Dedifferentiated amniotic fluid mesenchymal stem cell (primary cell): ENCODE results near the gene SLC51A.
"Not testable (repeated sequence)": the region's sequence is repeated elsewhere in the genome, so short reads cannot be mapped to it uniquely, and the experiment has no call there.

Experiments
- DNase-seq: peaks from one replicate; pipeline ENCODE4 v3.0.0-alpha.2; 2016; ENCODE audit errors: extremely low spot score

The SLC51A gene

DNA sequence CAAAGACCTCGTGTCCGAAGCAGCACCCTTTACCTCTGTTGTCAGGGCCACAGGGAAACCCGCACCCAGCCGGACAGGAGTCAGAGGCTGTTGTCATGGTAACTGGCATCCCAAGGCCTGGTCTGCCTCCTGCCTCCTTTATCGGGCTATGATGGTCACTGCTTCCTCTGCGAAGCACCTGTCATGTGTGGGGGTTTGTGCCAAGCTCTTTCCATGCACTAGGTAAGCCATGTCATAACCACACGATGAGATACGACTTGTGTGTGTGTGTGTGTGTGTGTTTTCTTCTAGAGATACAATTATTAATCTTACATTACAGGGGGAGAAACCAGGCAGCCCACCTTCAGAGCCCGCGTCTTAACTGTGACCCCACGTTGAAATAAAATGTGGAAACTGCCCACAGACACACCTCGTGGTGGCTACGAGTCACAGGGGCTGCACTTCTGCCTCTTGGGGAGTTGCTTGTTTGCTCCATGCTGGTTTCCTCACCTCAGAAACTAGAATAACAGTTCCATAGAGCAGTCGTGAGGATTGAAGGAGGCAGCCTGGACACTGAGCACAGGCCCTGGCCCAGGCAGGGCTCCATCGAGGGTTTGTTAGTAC lies 23.1 kb upstream of the SLC51A start:
- no peak for DNase-seq

DNA sequence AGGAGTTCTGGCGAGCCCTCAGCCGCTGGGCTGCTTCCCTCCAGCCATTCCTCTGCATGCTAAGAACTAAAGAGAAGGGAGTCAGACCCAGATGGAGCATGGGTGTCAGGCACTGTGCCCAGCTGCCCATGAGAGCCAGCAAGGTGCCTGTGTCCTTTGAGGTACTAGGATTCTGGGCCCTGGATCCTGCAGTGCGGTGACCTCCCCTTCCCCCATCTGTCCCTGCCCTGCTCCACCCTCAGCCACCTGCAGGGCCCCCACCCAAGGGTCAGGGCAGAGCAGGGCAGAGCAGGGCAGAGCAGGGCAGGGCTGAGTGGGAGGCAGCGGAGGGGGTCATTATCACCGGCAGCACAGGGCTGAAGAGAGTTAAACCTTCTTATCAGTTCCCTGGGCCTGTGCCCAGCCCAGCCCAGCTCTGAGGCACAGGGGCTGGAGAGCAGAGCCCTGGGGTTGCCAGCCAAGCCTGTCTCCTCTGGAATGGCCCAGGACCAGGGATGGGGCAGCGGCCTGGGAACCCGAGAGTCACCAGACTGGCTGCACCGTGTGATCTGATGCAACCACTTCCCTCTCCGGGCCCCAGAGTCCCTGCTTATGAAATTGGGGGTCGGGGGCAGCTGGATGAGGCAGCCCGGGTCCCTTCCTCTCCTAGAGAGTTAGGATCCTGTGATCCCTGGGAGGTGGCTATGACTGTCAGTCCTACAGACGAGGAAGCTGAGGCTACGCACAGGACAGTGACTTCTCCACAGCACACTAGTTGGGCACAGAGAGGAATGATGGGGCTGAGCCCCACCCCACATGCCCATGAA lies 22.4 kb upstream of the SLC51A start:
- DNase-seq, result no peak

DNA sequence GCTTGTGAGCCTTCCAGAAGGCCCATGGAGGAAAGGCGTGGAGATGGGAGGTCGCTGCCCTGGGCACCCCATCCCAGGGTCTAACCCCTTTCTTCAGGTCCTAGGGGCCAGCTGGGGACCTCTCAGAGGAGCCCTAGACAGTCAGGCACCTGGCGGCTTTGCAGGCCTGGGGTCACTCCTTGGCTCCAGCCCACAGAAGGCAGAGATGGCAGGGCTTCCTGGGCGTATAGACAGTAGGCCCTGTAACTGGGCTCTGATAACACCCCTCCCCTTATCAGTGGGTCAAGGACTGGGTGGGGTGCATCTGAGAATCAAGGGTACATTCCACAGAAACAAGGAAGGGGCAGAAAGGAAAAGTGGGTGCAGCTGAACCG lies 21.8 kb upstream of the SLC51A start:
- no peak for DNase-seq

DNA sequence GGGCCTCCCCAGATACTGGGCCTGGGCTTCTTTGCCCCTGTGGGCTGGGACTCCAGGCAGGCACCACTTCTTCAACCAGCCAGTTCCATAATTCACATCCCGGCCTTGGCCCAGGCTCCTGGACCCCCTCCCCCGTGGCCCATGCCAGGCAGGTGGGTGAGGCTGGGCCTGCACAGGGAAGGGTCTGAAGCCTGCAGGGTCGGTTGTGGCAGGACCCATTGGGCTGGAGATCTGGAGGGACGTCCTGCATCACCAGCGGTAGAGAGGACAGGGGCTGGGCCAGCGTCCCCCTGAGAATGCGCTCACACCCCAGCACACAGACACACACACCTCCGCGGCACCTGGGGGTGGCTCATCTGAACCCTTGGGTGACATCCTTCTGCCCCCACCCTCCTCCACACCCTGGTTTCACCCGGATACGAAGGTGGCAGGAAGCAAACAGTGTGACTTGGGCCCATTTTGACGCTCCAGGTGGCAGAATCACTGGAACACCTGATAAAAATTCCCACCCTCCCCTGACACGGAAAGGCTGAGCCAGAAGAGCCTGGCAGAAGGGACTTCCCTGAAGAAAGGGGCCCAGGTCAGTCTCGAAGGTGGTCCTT lies 20.6 kb upstream of the SLC51A start:
- no peak for DNase-seq

DNA sequence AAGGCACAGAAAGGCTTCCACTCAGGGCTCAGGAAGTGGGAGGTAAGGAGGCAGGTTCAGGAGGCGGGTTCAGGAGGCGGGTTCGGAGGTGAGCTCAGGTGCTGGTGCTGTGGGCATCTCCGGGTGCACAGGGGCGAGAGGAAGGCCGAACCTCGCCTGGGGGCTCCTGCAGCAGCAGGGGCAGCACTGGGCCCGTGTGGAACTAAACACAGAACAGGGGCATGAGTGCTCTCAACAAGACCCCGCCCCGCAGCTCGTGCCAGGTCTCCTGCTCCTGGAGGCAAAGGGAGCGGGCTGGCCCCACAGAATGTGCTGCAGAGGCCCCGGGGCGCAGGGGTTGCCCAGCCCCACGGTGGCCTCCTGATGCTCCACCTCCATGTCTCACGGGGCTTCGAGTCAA lies 18.8 kb upstream of the SLC51A start:
- no peak for DNase-seq

DNA sequence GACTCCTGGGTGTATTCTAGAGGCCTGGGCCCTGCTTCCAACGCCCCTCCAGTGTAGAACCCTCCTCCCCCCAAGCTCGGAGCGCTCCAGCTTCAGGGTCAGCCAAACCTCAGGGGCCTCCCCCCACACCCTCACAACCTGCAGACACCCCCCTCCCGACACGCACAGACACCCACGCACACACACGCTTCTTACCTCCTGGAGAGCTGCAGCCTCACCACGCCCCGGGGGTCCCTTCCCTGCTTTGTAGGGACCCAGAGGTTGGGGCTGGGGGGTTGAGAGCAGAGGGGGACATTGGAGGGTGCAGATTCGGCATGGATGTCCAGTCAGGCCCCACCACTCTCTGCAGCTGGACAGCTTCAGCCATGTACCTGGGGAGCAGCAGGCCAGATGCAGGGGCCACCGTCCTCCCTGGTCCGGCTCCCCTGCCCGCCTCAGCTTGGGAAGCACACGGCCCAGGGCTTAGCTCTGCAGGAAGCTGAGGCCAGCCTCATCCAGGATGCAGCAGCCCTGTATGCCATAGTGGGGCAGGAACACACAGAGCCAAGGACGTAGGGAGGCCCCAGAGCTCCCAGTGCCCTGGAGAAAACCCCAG lies 18.2 kb upstream of the SLC51A start:
- no peak for DNase-seq

DNA sequence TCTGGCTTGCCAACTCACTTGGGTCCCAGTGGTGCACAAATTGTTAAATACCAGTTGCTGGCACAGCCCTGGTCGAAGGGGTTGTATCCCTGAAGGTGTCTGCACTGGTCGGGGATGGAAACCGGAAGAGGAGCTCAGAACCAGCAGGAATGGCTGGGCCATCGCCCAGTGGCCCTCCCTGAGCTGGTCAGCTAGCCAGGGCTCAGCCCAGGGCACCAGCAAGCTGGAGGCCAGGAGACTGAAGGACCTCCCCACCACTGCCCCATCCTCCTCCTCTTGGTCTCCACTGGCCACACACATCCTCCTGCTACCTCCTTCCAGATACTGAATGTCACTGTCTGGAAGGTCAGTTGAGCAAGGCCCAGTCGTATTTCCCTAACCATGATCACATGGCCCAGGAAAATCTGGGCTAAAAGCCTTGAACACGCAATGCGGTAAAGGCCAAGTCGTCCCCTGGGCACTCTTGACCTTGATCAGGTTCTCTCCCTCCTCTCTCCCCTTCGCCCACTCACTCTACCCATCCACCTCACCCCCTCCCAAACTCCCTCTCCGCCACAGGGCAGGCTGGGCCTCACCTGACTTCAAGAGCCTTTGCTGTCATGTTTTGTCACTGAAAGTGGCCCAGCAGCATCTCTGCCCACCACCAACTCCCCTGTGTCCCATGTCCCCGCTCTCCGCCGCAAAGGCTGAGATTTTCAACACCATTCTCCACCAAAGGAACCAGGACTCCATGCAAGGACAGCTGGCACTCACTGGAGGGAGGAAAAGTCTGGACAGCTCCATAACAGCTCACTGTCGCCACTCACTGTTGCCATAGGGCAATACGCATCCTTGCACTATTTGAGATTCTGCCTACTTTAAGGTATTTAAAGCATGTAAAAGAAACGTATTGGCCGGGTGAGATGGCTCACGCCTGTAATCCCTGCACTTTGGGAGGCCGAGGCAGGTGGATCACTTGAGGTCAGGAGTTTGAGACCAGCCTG lies 17.3 kb upstream of the SLC51A start:
- no peak for DNase-seq

DNA sequence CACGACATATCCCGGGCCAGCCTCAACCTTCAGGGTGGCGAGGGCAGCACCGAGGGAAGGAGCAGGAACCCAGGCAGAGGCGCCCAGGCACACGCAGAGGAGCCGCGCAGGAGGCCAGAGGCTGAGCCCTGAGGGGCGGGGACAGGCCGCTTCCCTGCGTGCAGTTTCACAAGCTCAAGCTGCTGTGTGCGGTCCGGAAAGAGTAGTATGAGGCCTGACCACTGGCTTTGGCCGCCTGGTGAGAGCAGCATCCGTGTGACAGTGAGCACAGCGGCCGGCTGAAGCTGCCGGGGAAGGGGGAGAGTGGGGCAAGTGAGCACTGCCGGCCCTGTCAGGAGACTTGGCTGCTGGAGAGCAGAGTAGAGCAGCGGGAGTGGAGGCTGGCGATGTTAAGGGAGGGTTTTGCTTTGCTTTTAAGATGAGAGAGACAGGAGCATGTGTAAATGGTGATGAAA lies 13.8 kb upstream of the SLC51A start:
- DNase-seq, result no peak

DNA sequence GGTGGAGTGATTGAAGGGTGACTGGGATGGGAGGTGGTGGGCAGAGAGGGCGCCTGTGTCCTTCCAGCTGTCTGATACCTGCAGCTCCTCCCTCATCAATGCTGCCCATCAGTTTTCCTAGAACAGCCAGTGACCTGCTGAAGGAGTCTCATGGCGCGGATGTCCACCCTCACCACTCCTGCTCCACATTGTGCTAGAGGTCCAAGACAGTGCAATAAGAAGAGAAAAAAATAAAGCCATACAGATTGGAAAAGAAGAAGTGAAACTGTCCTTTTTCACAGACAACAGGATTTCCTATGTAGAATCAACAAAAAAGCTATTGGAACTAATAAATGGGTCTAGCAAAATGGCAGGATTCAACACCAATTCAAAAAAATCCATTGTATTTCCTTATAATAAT lies 12.5 kb upstream of the SLC51A start:
- DNase-seq, result no peak

DNA sequence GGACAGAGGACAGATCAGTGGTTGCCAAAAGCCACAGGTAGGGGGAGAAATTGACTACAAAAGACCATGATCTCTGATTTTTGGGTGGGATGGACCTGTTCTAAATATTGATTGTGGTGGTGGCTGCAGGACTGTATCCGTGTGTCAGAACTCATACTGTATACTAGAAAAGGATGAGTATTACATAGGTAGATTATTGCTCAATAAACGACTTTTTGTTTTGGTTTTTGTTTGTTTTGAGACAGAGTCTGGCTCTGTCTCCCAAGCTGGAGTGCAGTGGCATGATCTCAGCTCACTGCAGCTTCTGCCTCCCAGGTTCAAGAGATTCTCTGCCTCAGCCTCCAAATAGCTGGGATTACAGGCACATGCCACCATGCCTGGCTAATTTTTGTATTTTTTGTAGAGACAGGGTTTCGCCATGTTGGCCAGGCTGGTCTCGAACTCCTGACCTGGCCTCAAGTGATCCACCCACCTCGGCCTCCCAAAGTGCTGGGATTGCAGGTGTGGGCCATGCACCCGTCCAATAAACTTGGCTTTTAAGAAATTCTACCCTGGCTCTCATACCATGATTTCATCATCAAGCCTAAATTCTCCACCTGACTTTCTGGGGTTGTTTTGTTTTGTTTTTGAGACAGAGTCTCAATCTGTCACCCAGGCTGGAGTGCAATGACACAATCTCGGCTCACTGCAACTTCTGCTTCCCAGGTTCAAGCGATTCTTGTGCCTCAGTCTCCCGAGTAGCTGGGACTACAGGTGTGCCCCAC lies 10.7 kb upstream of the SLC51A start:
- DNase-seq, result not testable (repeated sequence)

DNA sequence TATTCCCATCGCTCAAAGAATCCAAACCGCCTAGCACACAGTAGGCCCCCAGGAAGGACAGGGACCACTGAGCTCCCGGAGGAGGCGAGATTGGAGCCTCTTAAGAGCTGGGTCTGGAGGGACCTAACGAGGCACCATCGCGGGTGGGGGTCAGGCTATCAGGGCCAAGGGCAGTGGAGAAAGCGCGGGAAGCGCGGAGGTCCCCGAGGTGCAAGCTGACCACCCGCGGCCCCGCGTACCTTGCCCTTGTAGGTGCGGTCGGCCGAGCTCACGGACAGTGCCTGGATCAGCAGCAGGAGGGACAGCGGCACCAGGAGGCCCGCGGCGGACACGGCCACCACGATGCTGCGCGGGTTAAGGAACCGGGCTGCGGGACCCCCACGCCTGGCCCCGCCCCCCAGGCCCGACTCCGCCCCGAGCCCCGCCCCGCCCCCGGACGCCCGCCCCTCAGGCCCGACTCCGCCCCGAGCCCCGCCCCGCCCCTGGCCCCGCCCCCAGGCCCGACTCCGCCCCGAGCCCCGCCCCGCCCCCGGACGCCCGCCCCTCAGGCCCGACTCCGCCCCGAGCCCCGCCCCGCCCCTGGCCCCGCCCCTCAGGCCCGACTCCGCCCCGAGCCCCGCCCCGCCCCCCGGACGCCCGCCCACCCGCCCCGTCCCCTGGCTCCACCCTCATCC lies 9.0 kb upstream of the SLC51A start:
- no peak for DNase-seq

DNA sequence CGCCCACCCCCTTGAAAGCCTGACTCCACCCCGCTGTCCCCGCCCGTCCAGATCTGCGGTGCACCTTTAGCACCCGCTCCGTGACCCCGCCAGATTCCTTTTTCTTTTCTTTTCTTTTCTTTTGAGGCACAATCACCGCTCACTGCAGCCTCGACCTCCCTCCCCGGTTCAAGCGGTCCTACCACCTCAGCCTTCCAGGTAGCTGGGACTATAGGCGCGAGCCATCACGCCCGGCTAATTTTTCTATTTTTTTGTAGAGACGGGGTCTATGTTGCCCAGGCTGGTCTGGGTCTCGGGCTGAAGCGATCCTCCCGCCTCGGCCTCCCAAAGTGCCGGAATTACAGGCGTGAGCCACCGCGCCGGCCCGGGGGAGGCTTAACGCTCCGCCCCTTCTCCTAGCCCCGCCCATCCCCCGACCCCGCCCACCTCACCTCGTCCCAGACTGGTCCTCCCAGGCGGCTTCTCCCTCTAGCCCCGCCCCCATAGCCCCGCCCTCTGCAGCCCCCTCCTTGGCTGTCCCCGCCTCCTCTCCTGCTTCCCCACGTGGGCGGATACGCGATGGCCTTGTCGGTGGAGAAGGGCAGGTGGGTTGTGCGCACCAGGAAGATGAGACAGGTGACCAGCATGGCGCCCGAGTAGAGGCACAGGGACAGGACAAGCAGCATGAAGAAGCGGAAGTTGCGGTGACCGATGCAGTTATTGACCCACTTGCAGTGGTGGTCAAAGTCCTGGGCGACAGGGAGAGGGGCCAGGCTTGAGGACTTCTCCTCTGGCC lies 8.3 kb upstream of the SLC51A start:
- no peak for DNase-seq

DNA sequence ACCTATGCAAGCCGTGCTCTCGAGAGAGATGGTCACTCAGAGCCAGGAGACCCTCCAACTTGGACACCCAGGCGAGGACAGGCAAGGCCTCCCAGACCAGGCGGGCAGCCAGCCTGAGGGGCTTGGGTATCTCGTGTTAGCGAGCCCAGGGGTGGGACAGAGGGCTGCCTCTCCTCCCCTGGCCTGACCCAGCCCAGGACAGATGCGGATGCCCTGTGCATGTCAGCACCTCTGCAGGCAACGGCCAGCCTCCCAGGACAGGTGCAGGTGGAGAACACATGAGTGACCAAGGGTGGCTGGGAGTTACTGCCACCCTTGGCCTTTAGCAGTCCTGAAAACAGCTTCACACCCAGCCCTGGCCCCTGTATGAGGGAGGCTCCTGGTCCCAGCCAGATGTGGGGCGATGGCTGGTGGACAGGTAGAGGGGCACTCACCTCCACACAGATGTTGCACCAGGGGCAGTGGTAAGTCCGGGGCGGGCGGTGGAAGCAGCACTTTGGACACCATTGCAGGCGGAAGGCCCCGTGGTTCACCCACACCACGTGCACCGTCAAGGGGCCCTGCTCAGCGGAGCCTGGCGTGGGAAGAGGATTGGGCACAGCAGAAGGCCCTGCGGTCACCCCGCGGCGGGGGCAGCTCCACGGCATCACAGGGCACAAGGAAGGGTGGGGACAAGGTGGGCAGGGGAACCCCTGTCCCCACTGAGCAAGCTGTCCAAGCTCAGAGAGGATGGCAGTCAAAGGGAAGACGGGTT lies 7.2 kb upstream of the SLC51A start:
- DNase-seq, result no peak

DNA sequence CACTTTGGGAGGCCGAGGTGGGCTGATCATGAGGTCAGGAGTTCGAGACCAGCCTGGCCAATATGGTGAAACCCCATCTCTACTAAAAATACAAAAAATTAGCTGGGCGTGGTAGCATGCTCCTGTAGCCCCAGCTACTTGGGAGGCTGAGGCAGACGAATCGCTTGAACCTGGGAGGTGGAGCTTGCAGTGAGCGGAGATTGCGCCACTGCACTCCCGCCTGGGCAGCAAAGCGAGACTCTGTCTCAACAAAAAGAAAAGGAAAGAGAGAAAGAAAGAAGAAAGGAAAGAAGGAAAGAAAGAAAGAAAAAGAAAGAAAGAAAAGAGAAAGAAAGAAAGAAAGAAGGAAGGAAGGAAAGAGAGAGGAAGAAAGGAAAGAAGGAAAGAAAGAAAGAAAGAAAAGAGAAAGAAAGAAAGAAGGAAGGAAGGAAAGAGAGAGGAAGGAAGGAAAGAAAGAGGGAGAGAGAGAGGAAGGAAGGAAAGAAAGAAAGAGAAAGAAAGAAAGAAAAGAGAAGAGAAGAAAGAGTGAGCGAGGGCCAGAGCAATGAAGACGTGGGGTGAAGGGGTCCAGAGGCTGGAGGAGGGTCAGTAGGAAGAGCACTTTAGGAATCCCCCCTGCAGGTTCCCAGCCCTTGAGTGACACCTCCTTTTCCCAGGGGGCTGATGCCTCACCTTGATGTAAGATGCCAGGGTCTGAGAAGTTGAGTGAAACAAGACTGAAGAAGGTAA lies 6.2 kb upstream of the SLC51A start:
- DNase-seq, result not testable (repeated sequence)

DNA sequence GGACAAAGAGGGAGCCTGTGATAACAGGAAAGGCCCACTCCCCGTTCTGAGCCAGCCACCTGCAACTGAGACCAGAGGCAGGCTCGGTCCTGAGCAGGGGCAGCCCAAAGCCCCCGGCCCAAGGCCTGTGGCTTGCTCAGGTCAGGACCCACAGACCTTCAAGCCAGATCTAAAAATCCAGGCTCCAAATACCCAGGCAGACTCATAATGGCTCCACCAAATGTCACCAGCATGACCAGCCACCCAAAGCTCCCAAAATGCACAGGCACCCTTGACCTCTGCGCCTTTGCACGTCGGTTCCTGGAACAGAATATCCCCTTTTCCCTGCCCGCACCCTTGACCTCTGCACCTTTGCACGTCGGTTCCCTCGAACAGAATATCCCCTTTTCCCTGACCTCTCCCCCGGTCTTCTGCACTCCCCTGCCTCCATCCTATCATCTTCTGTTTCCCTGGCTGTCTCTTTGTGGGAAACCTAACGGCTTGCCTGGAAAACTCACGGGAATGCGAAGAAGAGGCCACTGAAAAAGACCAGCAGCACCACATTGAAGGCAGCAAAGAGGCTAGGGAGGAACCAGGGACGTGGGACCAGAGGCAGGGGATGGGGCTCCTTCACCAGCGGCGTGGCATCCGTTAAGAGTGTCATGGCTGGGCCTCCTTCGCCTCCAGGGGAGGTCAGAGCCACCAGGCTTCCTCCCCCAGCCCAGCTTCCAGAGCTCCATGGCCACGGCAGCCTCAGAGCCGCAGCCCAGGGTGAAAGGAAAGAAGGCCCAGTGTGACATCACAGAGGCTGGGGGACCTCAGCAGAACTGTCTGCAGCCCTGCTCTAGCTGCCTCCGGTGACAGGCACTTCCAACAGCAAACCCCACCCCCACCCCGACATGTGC lies 5.4 kb upstream of the SLC51A start, which contains the start of gene ZDHHC19:
Gene ZDHHC19, minus strand, starts transcription at position 728 of the 884 bp plus-strand sequence. Its CDS starts 85 bp downstream, at position 643.
- no peak for DNase-seq

DNA sequence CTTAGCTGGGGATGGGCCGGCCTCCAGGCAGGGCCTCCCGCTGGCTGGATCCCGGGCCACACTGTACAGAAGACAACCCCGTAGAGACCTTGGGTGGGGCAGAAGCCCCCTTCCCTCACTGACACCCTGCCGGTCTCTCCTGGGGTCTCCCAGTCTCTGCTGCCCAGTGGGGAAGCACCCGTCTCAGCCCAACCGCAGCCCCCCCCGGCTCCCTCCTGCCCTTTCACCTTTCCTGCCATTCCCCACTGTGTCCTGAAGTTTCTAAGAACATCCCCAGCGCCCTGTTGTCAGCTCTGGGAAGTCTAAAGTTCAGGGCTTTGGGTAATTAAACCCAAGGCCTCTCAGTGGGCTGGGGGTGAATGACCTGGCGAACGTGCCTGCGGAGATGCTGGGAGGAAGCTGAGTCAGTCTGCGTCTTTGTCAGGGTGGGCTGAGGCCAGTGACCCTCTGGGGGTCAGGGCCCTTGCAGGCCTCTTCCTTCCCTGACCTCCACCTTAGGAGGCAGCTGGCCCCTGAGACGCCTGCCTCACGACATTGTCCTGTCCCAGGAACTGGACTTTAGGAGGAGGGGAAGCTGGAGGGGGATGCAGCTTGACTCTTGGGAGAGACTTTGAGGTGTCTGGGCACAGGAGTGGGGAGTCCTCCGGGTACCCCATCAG lies 1.4 kb upstream of the SLC51A start:
- no peak for DNase-seq
